SHP77 (cell line): ENCODE data around the gene ARF3.

Experiments
- DNase-seq, 2 experiments: peaks; one replicate each; lab custom pipeline; 2025; lab: John Stamatoyannopoulos, UW

Gene ARF3

DNA sequence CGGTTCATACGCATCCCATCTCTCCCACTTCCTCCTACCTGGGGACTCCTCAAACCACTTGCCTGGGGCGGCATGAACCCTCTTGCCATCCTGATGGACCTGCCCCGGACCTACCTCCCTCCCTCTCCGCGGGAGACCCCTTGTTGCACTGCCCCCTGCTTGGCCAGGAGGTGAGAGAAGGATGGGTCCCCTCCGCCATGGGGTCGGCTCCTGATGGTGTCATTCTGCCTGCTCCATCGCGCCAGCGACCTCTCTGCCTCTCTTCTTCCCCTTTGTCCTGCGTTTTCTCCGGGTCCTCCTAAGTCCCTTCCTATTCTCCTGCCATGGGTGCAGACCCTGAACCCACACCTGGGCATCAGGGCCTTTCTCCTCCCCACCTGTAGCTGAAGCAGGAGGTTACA, 24.5 kb upstream of the ARF3 start:
- DNase-seq: no peak

- no peak for DNase-seq
Observed at GRCh38 chr12:48980953-48981756, 23.9 kb upstream of the ARF3 start.

DNA sequence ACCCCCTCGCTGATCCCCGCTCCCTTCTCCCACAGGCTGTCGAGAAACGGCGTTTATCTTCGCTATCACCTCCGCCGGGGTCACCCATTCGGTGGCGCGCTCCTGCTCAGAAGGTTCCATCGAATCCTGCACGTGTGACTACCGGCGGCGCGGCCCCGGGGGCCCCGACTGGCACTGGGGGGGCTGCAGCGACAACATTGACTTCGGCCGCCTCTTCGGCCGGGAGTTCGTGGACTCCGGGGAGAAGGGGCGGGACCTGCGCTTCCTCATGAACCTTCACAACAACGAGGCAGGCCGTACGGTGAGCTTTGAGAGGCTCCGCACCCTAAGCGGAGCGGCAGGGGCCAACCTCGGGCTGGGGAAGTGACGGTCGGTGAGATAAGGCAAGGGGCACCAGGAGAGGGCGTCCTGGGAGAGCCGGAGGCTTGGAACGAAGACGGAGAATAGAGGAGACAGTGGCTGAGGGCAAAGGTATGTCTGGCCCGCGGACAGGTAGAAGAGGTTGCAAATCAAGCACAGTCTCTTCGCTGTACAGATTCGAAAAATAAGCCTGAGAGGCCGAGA, 23.2 kb upstream of the ARF3 start:
- DNase-seq: no peak

DNA sequence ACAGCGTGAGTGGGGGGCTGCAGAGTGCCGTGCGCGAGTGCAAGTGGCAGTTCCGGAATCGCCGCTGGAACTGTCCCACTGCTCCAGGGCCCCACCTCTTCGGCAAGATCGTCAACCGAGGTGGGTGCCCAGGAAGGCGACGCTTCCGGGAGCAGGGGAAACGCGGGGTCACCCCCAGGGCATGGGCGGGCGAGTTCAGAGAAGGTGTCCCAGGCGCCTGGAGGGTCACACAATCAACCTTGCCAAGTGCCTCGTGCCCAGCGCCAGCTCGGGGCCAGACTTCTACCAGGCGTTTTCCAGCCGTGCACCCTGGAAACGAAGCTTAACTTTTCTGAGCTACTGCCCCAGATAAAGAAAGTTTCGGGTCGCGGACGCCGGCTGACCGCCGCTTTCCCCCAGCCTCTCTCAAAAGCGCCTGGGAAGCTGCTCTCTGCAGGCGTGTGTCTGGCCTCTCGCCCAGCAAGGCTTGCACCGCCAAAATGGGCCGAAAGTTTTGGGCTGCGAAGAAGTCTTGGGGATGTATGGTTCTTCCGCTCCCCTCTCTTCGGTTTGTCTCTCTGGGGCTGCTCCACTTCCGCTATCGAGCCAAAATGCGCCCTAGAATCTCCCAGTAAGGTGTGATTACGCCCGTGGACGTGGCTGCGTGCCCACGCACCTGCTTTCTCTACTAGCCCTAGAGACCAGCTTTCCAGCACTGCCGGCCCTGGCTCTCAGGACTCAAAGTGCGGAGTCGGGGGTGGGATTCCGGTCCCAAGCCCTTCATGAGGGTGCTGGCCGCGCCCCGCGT, 22.5 kb upstream of the ARF3 start:
- no peak for DNase-seq

DNA sequence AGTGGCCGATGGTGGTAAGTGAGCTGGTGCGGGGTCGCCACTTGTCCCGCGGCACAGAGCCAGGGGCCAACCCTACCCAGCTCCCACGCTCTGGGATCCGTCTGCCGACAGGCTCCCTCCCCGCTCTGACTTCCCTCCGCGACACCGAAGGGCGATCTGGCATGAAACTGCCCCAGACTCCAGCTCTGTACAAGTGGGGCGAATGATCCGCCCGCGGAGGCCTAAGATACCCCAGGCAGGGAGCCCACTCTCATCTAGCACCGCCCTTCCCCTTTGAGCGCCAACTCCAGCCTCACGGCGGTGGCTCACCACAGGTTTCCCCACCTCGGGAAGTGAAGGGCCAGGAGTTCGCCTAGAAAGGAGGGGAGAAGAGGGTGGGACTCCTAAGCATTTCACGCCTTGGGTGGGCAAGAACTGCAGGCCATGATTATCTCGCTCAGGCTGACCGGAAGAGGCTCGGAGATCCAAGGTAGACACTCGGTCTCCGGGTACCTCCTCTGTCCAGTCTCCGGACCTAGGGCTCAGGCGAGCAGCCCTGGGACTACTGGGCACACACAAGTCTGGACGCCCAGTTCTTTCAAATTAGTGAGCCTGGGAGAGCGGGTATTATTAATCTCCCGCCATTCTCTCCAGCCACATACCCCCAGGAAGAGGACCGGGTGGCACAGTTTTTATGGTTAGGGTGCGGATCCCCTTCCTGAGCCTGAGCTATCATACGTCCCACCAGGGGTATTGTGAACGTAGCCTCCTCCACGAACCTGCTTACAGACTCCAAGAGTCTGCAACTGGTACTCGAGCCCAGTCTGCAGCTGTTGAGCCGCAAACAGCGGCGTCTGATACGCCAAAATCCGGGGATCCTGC, 21.7 kb upstream of the ARF3 start:
- no peak for DNase-seq

DNA sequence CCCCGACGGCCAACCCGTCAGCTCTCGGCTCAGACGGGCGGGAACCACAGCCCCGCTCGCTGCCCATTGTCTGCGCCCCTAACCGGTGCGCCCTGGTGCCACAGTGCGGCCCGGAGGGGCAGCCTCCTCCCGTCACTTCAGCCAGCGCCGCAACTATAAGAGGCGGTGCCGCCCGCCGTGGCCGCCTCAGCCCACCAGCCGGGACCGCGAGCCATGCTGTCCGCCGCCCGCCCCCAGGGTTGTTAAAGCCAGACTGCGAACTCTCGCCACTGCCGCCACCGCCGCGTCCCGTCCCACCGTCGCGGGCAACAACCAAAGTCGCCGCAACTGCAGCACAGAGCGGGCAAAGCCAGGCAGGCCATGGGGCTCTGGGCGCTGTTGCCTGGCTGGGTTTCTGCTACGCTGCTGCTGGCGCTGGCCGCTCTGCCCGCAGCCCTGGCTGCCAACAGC, 21.0 kb upstream of the ARF3 start, which contains the start of gene WNT1:
WNT1 (plus strand) TSS at position 32 of the 450 bp plus-strand sequence; CDS start at position 361, 329 bp downstream.
- DNase-seq: no peak

DNA sequence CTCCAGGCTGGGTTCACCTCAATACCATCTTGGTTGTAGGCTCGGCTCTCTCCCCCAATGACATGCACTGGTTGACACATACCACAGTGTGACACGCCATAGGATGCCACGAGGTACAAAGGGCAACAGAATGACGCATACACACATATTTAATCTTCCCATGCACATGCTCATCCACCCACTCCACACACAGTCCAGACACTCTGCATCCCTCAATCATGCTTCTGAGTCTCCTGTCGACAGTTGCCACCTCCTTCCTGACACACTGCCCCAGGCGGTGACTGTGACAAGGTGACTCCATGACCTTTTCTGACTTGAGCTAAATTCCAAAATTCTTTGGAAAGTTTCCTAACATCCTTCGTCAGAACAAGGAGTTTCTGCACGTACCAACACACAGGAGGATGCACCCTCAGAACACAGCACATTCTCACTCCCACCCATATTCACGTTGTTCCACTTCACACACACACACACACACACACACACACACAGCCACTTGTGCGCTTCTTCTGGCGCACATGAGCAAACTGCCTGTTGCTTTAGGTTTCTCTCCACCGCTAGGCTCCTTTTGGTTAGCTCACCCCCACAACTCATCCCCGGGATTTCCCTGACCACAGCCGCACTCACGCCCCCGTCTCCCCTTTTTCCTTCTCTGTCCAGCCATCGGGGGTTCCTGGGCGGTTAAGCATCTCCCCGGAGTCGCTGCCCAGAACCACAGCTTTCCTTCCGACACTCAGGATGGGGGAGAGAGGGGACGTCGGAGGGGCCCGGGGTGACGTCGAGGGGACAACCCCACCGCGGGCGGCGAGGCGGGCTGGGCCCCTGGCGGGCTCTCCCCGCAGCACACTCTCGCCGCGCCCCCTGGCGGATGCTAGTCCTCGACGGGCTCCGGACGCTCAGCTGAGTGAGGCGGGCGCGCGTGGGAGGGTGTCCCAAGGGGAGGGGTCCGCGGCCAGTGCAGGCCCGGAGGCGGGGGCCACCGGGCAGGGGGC, 20.3 kb upstream of the ARF3 start:
- DNase-seq: peak; percentile 17 to 37

- DNase-seq: no peak
Observed at GRCh38 chr12:48973941-48974673, 16.8 kb upstream of the ARF3 start.

- no peak for DNase-seq
Observed at GRCh38 chr12:48973531-48973930, 16.2 kb upstream of the ARF3 start.

GRCh38 chr12:48972952-48973483, 15.7 kb upstream of the ARF3 start:
- DNase-seq: no peak

DNA sequence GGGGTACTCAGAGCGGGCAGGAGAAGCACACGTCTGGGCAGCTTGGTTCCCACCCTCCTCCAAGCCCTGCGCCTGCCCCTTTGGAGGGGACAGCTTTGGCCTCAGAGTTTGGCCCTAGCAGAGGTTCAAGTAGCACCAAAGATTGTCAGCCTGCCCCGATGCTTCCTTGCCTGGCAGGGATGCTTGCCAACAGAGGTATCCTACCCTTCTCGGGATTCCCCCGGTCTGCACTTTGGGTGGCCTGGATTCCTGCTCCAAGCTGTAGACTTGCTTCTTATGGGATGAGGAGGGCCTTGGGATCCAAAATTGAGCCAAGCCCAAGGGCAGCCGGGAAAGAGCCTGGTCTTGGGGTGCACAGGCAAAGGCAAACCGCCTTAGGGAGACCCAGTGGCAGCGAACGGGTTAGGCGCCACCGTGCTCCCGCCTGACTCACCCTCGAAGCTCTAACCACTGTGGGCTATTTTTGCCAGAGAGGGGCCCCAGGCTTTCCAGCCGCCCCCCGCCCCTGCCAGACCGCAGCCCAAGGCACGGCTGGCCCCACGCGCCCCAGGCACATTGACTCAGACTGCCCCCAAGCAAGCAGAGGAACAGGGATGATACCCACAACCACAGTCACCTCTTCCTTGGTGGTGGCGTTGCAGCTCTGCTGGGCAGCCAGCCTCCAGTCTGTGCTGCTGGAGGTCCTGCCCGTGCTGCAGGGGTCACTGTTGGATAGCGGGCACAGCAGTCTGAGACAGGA, 15.1 kb upstream of the ARF3 start:
- no peak for DNase-seq

DNA sequence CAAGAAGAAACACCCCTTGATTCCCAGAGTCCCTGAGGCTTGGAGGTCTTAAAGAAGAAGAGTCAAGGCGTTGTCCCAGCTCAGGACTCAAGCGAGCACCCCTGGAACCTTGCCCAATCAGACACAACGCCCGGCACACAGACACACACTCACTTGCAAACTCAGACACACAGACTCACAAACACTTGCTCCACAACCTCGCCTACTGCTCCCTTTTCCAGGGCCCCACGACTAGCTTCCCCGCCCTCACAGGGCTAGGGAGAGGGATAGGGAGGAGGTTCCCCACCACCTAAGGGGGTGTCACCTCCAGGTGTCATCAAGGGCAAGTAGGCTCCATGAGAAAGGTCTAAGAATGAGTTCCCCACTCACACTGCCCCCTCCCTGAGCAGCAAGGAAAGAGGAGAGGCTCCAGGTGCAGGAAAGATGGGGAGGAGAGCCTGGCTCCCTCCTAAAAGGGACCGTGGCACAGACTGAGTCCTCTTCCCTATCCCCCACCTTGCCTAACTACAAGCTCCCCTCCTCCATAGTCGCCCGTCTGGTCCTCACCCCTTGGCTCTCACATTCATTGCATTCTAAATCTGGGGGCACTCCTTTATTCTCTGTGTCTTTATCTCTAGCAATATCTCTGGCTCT, 13.5 kb upstream of the ARF3 start:
- DNase-seq: no peak

DNA sequence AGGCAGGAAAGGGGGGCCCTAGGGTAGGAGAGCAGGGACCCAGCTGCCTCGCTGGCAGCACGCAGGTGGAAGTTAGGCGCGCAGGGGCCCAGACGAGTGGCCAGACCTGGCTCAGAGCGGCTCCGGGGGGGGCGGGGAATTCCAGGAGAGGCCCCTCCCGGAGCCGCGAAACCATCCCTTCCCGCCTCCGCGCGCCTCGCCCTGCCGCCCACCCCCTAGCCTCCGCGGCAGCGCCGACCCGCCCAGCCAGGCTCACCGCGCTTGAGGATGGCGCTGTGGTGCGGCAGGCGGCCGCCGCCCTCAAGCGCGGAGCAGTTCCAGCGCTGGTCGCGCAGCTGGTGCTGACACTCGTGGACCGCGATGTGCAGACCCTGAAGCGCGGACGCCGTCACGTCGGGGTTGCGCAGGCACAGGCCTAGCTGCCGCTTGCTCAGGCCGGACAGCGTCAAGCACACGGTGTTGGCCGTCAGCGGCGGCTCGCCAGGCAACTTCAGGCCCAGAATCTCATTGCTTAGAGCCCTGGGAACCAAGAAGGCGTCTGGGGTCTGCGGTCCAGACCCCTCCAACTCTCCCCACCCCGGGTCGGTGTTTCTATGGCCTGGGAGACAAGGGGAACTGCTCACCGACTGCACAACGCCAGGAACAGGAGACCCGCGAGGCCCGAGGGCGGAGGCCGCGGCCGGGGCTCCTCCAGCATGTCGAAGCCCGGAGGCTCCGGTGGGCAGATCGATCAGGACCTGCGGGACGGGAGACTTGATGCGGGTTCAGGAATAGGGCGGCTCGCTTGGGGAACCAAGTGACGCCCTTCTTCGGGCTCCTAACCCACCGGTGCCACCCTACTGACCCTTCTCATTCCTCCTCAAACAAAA, 12.8 kb upstream of the ARF3 start:
- no peak for DNase-seq

- DNase-seq: no peak
Observed at GRCh38 chr12:48969160-48969771, 12.0 kb upstream of the ARF3 start.

DNA sequence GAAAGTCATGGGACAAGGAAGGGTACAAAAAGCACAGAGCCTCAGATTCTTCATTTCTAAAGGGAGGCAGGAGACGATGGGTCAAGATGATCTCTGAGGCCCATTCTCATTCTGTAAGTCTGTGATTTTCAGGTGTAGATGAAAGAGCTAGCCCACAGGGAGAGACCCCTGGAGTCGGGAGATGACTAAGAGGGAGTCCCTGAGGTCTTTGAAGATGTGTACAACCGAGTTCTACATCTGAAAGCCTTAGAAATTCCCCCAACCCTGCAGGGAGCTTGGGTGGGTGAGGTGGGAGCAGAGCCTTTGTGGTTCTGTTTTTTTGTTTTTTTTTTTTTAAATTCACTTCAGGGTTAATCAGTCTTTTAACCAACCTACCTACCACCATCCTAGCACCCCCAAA, 11.2 kb upstream of the ARF3 start:
- DNase-seq: no peak

GRCh38 chr12:48967991-48968390, 10.7 kb upstream of the ARF3 start:
- DNase-seq: no peak
